Measurements from ENCODE around the gene CRTC2. TPM values are rescaled to one million over a fixed set of nuclear protein-coding genes. Genes with fewer than 3 reads are reported as not detected.
"Not testable (repeated sequence)": the region's sequence is repeated elsewhere in the genome, so short reads cannot be mapped to it uniquely, and the experiment has no call there.

The CRTC2 gene, protein sequence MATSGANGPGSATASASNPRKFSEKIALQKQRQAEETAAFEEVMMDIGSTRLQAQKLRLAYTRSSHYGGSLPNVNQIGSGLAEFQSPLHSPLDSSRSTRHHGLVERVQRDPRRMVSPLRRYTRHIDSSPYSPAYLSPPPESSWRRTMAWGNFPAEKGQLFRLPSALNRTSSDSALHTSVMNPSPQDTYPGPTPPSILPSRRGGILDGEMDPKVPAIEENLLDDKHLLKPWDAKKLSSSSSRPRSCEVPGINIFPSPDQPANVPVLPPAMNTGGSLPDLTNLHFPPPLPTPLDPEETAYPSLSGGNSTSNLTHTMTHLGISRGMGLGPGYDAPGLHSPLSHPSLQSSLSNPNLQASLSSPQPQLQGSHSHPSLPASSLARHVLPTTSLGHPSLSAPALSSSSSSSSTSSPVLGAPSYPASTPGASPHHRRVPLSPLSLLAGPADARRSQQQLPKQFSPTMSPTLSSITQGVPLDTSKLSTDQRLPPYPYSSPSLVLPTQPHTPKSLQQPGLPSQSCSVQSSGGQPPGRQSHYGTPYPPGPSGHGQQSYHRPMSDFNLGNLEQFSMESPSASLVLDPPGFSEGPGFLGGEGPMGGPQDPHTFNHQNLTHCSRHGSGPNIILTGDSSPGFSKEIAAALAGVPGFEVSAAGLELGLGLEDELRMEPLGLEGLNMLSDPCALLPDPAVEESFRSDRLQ
- total RNA-seq (2021) (37.8 and 40.8 TPM in 2 replicates), Bru-seq, nascent RNA (percentile 66 among the genes with signal in this experiment), BruChase-seq, experiment 1, labeled RNA remaining after a 2-hour chase (percentile 78 among the genes with signal in this experiment), BruChase-seq, experiment 2, labeled RNA remaining after a 6-hour chase (percentile 78 among the genes with signal in this experiment)
- long read RNA-seq, transcript CRTC2-203 (14 exons, 2,644 nt): major isoform, 13 of 46 reads
- long read RNA-seq, partial matches to known transcripts: 28 of 46 reads
- long read RNA-seq, other reads (novel, unspliced or antisense): 5 of 46 reads

DNA sequence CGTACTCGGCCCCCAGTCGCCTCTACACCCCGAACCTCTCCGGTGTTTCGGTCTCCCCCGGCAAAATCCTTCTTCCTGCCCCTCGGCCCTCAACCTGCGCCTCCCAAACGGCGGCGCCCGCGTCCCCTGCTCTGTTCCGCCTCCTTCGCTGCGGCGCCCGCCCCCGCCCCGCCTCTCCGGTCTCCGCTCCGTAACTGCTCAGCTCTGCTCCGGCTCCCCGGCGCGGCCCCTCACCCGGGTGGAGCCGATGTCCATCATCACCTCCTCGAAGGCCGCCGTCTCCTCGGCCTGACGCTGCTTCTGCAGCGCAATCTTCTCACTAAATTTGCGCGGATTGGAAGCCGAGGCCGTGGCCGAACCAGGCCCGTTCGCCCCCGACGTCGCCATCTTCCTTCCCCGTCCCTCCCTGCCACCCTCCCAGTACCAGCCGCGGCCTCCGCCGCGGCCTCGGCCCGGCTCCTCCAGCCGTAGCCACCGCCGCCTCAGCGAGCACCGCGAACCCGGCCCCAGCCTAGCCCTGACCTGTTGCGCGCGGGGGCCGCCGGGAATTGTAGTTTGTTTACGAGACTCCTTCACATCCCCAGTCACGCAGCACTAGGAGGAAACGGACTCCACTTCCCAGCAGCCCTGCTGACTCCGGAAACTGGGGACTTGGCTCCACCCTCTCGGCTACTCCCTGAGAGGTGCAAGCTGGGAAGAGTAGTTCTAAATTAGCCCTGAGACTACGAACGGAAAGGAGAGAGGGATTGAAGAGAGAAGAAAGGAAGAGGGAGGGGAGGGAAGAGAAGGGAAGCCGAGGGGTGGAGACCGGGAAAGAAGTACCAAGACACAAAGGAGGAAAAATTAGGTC lies at the start of gene CRTC2:
Gene CRTC2, minus strand, starts transcription at position 502 of the 850 bp plus-strand sequence. Its CDS starts 115 bp downstream, at position 387.
- no peaks in the 10 kb centered on the region for H3K9me3 ChIP-seq (ENCODE audit: low read depth, low read length, poor library complexity, severe bottlenecking)
- H3K4me1 ChIP-seq (ENCODE audit: insufficient read depth, low read length, poor library complexity, severe bottlenecking): peaks cover 18% of the 10 kb centered on the region
- H3K36me3 ChIP-seq (ENCODE audit: insufficient read depth, low read length, poor library complexity, severe bottlenecking): peaks cover 14% of the 10 kb centered on the region
- POLR2A ChIA-PET (ENCODE audit: low non-redundant PET): interaction anchor here (0.5 kb wide), 1 partner anchor 16 kb away, joined by 3 read pairs; no protein-coding TSS in a partner anchor
- no peaks in the 10 kb centered on the region for H3K27me3 ChIP-seq (replicated peaks; ENCODE audit: insufficient read depth, low read depth, low read length, poor library complexity)
- intact Hi-C loops (cut with micrococcal nuclease; ENCODE audit: unreplicated experiment): no loop called here
- no peak for TF ChIP-seq EZH2 (IDR thresholded peaks at IDR 0.05; ENCODE audit: borderline replicate concordance, low read depth, low read length, poor library complexity, severe bottlenecking)
- TF ChIP-seq, protein P1, sequence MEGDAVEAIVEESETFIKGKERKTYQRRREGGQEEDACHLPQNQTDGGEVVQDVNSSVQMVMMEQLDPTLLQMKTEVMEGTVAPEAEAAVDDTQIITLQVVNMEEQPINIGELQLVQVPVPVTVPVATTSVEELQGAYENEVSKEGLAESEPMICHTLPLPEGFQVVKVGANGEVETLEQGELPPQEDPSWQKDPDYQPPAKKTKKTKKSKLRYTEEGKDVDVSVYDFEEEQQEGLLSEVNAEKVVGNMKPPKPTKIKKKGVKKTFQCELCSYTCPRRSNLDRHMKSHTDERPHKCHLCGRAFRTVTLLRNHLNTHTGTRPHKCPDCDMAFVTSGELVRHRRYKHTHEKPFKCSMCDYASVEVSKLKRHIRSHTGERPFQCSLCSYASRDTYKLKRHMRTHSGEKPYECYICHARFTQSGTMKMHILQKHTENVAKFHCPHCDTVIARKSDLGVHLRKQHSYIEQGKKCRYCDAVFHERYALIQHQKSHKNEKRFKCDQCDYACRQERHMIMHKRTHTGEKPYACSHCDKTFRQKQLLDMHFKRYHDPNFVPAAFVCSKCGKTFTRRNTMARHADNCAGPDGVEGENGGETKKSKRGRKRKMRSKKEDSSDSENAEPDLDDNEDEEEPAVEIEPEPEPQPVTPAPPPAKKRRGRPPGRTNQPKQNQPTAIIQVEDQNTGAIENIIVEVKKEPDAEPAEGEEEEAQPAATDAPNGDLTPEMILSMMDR (conservative IDR thresholded peaks at IDR 0.05; ENCODE audit: low read depth, low read length): no peak
- H3K27ac ChIP-seq (ENCODE audit: low read depth, low read length, poor library complexity, severe bottlenecking): peak within 1 kb of the TSS; percentile 84
- DNase-seq (ENCODE audit: low spot score): peak; percentile 100
- no TSS peak for BruUV-seq (replicated peaks)
- H3K4me3 ChIP-seq (ENCODE audit: low read depth, low read length, poor library complexity, severe bottlenecking): peak within 1 kb of the TSS; percentile 95
- CTCF ChIA-PET: interaction anchor here (0.7 kb wide), 1 partner anchor 151 kb away, joined by 3 read pairs; no protein-coding TSS in a partner anchor

DNA sequence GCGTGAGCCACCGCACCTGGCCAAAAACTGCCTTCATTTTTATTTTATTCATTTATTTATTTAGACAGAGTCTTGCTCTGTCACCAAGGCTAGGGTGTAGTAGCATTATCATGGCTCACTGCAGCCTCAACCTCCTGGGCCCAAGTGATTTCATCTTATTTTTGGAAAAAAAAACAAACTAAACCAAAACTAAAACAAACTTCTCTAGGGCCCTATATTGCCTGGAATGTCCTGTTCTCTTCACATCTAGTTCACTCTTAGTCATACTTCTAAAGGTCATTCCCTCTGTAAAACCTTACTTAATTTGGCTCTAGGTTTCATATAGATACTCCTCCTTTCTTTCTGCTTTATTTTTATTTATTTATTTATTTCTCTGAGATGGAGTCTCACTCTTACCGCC lies 47.7 kb upstream of the CRTC2 start:
- Histone ChIP-seq H3K27ac (ENCODE audit: low read depth, low read length, poor library complexity, severe bottlenecking) (no peak overlapping the region), H3K36me3 (ENCODE audit: insufficient read depth, low read length, poor library complexity, severe bottlenecking) (no peaks in the 10 kb centered on the region), H3K9me3 (ENCODE audit: low read depth, low read length, poor library complexity, severe bottlenecking) (no peaks in the 10 kb centered on the region), H3K4me3 (ENCODE audit: low read depth, low read length, poor library complexity, severe bottlenecking) (no peak overlapping the region), H3K4me1 (ENCODE audit: insufficient read depth, low read length, poor library complexity, severe bottlenecking) (no peaks in the 10 kb centered on the region), H3K27me3 (replicated peaks; ENCODE audit: insufficient read depth, low read depth, low read length, poor library complexity) (no peaks in the 10 kb centered on the region)
- CTCF ChIA-PET: no interaction called here
- intact Hi-C loops (cut with micrococcal nuclease; ENCODE audit: unreplicated experiment): no loop called here
- no peak for DNase-seq (ENCODE audit: low spot score)
- BruUV-seq (replicated peaks): no TSS peak
- no peak for TF ChIP-seq EZH2 (IDR thresholded peaks at IDR 0.05; ENCODE audit: borderline replicate concordance, low read depth, low read length, poor library complexity, severe bottlenecking)
- TF ChIP-seq, protein P1 (conservative IDR thresholded peaks at IDR 0.05; ENCODE audit: low read depth, low read length): no peak
- POLR2A ChIA-PET (ENCODE audit: low non-redundant PET): no interaction called here

DNA sequence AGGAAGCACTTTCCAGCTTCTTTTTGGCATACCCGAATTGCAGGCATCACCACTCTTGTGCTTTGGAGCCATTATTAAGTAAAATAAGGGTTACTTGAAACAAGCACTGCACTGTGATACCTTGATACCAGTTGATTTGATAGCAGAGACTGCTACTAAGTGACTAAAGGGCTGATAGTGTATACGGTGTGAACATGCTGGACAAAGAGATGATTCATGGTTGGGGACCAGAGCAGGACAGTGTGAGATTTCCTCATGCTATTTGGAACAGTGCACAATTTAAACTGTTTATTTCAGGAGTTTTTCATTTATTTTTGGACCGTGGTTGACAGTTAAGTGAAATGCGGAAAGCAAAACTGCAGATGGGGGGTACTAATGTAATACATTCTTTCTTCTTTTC lies 42.0 kb upstream of the CRTC2 start:
- CTCF ChIA-PET: no interaction called here

DNA sequence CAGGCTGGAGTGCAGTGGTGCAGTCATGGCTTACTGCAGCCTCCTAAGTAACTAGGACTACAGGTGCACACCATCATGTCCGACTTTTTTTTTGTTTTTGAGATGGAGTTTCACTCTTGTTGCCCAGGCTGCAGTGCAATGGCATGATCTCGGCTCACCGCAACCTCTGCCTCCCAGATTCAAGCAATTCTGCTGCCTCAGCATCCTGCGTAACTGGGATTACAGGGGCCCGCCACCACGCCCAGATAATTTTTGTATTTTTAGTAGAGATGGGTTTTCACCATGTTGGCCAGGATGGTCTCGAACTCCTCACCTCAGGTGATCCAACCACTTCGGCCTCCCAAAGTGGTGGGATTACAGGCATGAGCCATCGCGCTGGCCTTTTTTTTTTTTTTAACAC lies 38.5 kb upstream of the CRTC2 start:
- H3K9me3 ChIP-seq (ENCODE audit: low read depth, low read length, poor library complexity, severe bottlenecking); intact Hi-C loops (cut with micrococcal nuclease; ENCODE audit: unreplicated experiment); H3K27ac ChIP-seq (ENCODE audit: low read depth, low read length, poor library complexity, severe bottlenecking); POLR2A ChIA-PET (ENCODE audit: low non-redundant PET); H3K27me3 ChIP-seq (replicated peaks; ENCODE audit: insufficient read depth, low read depth, low read length, poor library complexity); DNase-seq (ENCODE audit: low spot score); H3K4me3 ChIP-seq (ENCODE audit: low read depth, low read length, poor library complexity, severe bottlenecking); BruUV-seq (replicated peaks); CTCF ChIA-PET; H3K4me1 ChIP-seq (ENCODE audit: insufficient read depth, low read length, poor library complexity, severe bottlenecking): not testable (repeated sequence)
- H3K36me3 ChIP-seq (ENCODE audit: insufficient read depth, low read length, poor library complexity, severe bottlenecking): peaks cover 34% of the 10 kb centered on the region

More for the DNA sequence above, 42.0 kb upstream of the CRTC2 start:
- intact Hi-C loops (cut with micrococcal nuclease; ENCODE audit: unreplicated experiment): no loop called here
- H3K27ac ChIP-seq (ENCODE audit: low read depth, low read length, poor library complexity, severe bottlenecking): no peak overlapping the region
- DNase-seq (ENCODE audit: low spot score): no peak
- H3K4me1 ChIP-seq (ENCODE audit: insufficient read depth, low read length, poor library complexity, severe bottlenecking): no peaks in the 10 kb centered on the region
- no peak overlapping the region for H3K4me3 ChIP-seq (ENCODE audit: low read depth, low read length, poor library complexity, severe bottlenecking)
- BruUV-seq (replicated peaks): no TSS peak
- TF ChIP-seq, protein P1 (conservative IDR thresholded peaks at IDR 0.05; ENCODE audit: low read depth, low read length): no peak
- TF ChIP-seq EZH2 (IDR thresholded peaks at IDR 0.05; ENCODE audit: borderline replicate concordance, low read depth, low read length, poor library complexity, severe bottlenecking): no peak
- H3K9me3 ChIP-seq (ENCODE audit: low read depth, low read length, poor library complexity, severe bottlenecking): no peaks in the 10 kb centered on the region
- POLR2A ChIA-PET (ENCODE audit: low non-redundant PET): no interaction called here
- no peaks in the 10 kb centered on the region for H3K27me3 ChIP-seq (replicated peaks; ENCODE audit: insufficient read depth, low read depth, low read length, poor library complexity)
- no peaks in the 10 kb centered on the region for H3K36me3 ChIP-seq (ENCODE audit: insufficient read depth, low read length, poor library complexity, severe bottlenecking)
